Transverse colon (tissue), 4 donors: ENCODE data around the gene ENPP6. TPM values are rescaled to one million over a fixed set of nuclear protein-coding genes. Genes with fewer than 3 reads are reported as not detected.

Experiments used
- DNase-seq: peaks from one replicate; pipeline ENCODE4 v3.0.0-alpha.2; 2019
- H3K27ac ChIP-seq, 4 donors: fragments of 200-600 bp; sonication (generic); 2 replicates each; pipeline ENCODE4 v1.5.1; 2016 to 2018; ENCODE audit warnings: inconsistent platforms in 4 of 4
- H3K27me3 ChIP-seq: fragments of 200-600 bp; sonication (generic); 2 replicates; pipeline ENCODE4 v1.5.1; 2017; ENCODE audit warnings: inconsistent platforms
- H3K36me3 ChIP-seq, 4 donors: fragments of 200-600 bp; sonication (generic); 2 replicates each; pipeline ENCODE4 v1.5.1; 2017 to 2019; ENCODE audit warnings: inconsistent platforms in 4 of 4
- H3K4me1 ChIP-seq, 4 donors: fragments of 200-600 bp; sonication (generic); 2 replicates each; pipeline ENCODE4 v1.5.1; 2017 to 2020; ENCODE audit warnings: inconsistent platforms in 4 of 4
- H3K4me3 ChIP-seq, 4 donors: fragments of 200-600 bp; sonication (generic); 1 replicate in 1 of 4; 2 replicates in 3 of 4; pipeline versions ENCODE4 v1.5.1 to v1.6.1; 2017 to 2019; ENCODE audit warnings: inconsistent platforms in 4 of 4
- H3K9me3 ChIP-seq, 2 donors: fragments of 200-600 bp; sonication (generic); 2 replicates each; pipeline ENCODE4 v1.5.1; 2017 to 2019; ENCODE audit warnings: inconsistent platforms in 2 of 2
- CTCF ChIP-seq, 5 experiments: fragments of 200-600 bp in 3 of 5; fragments of 450-650 bp in 2 of 5; sonication (generic) in 3 of 5; IDR thresholded peaks; 1 replicate in 2 of 5; 2 replicates in 3 of 5; pipeline ENCODE4 v1.5.1; 2016 to 2017; ENCODE audit warnings: antibody characterized with exemption in 5 of 5, inconsistent platforms in 3 of 5, mild to moderate bottlenecking in 2 of 5, moderate library complexity in 1 of 5
- EP300 ChIP-seq: sonication (generic); formaldehyde crosslinking; IDR thresholded peaks from one replicate; pipeline ENCODE4 v1.6.1; 2017; ENCODE audit warnings: antibody characterized with exemption, low read depth
- POLR2A ChIP-seq: fragments of 450-650 bp; IDR thresholded peaks from one replicate; pipeline ENCODE4 v1.6.1; 2016; ENCODE audit warnings: antibody characterized with exemption, mild to moderate bottlenecking, moderate library complexity
- POLR2AphosphoS5 ChIP-seq, 3 donors: sonication (generic); formaldehyde crosslinking; IDR thresholded peaks; one replicate each; pipeline ENCODE4 v1.6.1; 2016; ENCODE audit warnings: antibody characterized with exemption in 3 of 3
- WGBS, 2 donors: methylation state at CpG; one replicate each; pipeline ENCODE4 v1.1.5; 2018; ENCODE audit warnings: low coverage in 1 of 2; 5-methylcytosine and 5-hydroxymethylcytosine counted together
- in situ Hi-C, 4 donors: fragments of 200-750 bp; cut with MboI; loops; one replicate each; pipeline versions ENCODE4 v1.15.0 to v1.15.1; 2017; ENCODE audit warnings: low sequenced_read_pairs in 3 of 4, low pct_ligation_motif_present in 1 of 4, low pct_unique_long_range_greater_than_20kb in 1 of 4
- intact Hi-C: fragments of 100-400 bp; cut with DNase I; formaldehyde crosslinking; loops from one replicate; pipeline ENCODE4 v1.15.1; 2023; ENCODE audit warnings: low total_unique reads
- total RNA-seq, 4 donors: library from RNA; depleted of rRNA; stranded (reverse); fragments of >200 nt; gene quantifications; one replicate each; pipeline ENCODE4 v1.1.0, GENCODE V29; 2016

The ENPP6 gene
- total RNA-seq, 4 donors from 2014 or later, result 0.14 to 0.64 TPM; not detected in 2

DNA sequence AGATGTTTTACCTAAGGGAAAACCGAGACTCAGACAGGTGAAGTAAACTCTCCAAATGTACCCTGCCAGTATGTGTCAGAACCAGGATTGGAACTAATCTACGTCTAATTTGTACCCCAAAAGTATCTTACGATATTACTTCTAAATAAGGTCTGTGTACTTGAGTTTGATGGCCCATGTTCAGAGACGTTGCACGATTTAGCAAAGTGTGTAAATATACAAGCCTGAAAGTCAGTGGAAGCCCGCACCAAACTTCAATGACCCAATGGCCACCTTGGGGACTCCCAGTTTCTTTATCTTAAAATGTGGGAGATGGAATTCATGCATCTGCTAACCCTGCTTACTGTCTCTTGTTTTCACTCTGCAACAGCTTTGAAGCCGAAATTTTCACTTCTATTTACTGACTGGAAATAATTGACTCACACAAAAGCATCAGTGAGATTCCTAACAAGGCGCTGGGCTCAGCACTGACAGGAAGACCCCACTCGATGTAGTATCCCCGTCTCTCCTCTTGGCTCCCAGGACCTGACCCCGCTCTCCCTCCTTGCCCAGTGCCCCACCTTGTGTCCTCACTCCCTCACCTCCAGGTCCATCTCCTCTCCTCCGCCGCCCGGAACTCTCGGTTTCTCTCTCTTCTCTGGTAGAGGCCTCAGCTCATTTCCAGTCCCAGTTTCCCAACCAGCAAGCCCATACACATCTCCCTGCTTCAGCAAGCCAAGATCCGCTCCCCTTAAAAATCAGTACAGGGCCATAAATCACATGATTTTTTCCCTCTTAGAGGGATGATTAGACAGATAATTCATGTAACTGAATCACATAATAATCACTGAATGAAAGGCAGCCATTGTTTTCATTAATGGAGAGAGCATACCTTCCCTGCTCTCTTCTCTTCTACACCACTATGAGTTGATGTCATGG lies 42.8 kb downstream of the ENPP6 start:
- Histone ChIP-seq H3K9me3 (no peaks in the 10 kb centered on the region), H3K36me3 (no peaks in the 10 kb centered on the region), H3K4me3 (no peak overlapping the region), H3K27ac (no peak overlapping the region), H3K27me3 (no peaks in the 10 kb centered on the region), H3K4me1 (no peaks in the 10 kb centered on the region)
- no peak for TF ChIP-seq CTCF (IDR thresholded peaks at IDR 0.05)
- no peak for TF ChIP-seq POLR2AphosphoS5 (IDR thresholded peaks at IDR 0.05)
- TF ChIP-seq EP300, result no peak
- TF ChIP-seq POLR2A, result no peak
- in situ Hi-C loops (loop anchor here in 1 of 4 donors (25.0 kb wide), 1 partner anchor 713 kb away; no protein-coding TSS in a partner anchor), intact Hi-C loops (no loop called here)
- WGBS, 2 donors, result 87 to 92% methylated on average over 5 to 16 of the region's 16 CpGs
- DNase-seq, result no peak

DNA sequence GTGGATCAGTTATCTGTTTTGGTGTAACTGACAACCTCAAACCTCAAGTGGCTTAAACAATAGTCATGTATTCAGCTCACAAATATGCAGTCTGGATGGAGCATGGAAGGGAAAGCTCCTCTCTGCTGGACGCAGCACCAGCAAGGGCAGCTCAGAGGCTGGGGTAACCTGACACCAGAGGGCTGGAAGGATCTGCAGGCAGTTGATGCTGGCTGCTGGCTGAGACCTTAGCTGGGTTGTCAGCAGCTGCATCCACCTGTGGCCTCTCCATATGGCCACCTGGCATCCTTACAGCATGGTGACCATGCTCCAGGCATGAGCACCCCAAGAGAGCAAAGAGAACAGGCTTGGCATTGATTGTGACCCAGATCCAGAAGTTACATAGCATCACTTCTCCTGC lies 46.7 kb downstream of the ENPP6 start:
- intact Hi-C loops (no loop called here), in situ Hi-C loops (loop anchor here in 1 of 4 donors (25.0 kb wide), 1 partner anchor 709 kb away; no protein-coding TSS in a partner anchor)
- Histone ChIP-seq H3K9me3 (no peaks in the 10 kb centered on the region), H3K27me3 (peaks cover 22% of the 10 kb centered on the region), H3K27ac (no peak overlapping the region), H3K4me3 (no peak overlapping the region), H3K36me3 (no peaks in the 10 kb centered on the region), H3K4me1 (peaks cover 0 to 8% (median 5%) of the 10 kb centered on the region in 4 donors)
- TF ChIP-seq POLR2AphosphoS5 (IDR thresholded peaks at IDR 0.05) (no peak), POLR2A (no peak)
- DNase-seq, result no peak
- 62% methylated on average over 1 of the region's 1 CpG; no CpG with 5 or more reads in 1 of the 2 donors for WGBS, 2 donors

GRCh38 chr4:184169225-184169867 lies 48.3 kb downstream of the ENPP6 start:
- peaks cover 36% of the 10 kb centered on the region for H3K27me3 ChIP-seq
- H3K4me3 ChIP-seq, result no peak overlapping the region
- H3K4me1 ChIP-seq, result peaks cover 0 to 8% (median 5%) of the 10 kb centered on the region in 4 donors
- H3K27ac ChIP-seq, result no peak overlapping the region
- intact Hi-C loops (loop anchor here (2.0 kb wide), 1 partner anchor 329 kb away; no protein-coding TSS in a partner anchor), in situ Hi-C loops (loop anchor here in 2 of 4 donors (10.0 to 25.0 kb wide), 2 partner anchors 335 to 707 kb away; no protein-coding TSS in a partner anchor)
- H3K9me3 ChIP-seq, result no peaks in the 10 kb centered on the region
- DNase-seq, result no peak
- 91 to 97% methylated on average over 5 to 17 of the region's 17 CpGs for WGBS, 2 donors
- TF ChIP-seq CTCF (IDR thresholded peaks at IDR 0.05) (no peak), EP300 (no peak), POLR2AphosphoS5 (IDR thresholded peaks at IDR 0.05) (no peak), POLR2A (no peak)
- H3K36me3 ChIP-seq, result no peaks in the 10 kb centered on the region

DNA sequence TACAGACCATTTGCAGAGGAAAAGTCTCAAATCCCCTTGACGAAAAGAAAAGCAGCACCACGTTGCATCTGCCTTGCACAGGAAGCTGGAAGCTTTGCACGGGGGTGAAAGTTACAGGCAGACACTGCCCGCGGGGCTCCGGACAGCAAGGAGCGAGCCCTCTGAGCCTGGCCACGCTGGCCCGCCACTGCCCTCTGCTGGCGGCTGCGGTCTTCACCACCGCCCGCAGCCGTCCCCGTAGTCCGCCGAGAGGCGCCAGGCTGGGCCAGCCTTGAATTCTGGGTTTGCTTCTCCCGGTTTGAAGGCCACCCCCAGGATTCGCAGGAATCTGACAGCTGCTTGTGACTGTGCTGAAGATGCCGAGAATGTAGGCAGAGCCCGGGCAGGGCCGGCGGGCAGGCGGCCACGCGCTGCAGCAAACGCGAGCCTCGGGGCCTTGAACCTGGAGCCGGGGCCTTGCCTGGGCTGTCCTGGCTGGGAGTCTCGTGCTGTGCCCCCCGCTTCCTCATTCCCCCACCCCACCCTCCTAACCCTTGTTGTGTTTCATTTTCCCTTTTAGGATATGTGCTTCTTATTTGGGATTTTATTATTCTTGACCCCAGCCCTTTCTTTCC lies 49.2 kb downstream of the ENPP6 start:
- DNase-seq, result peak; percentile 69
- H3K4me3 ChIP-seq, result no peak overlapping the region
- intact Hi-C loops (loop anchor here (2.0 kb wide), 1 partner anchor 328 kb away; no protein-coding TSS in a partner anchor), in situ Hi-C loops (loop anchor here in 2 of 4 donors (10.0 to 25.0 kb wide), 2 partner anchors 334 to 706 kb away; no protein-coding TSS in a partner anchor)
- 10 to 33% methylated on average over 2 to 24 of the region's 33 CpGs for WGBS, 2 donors
- no peaks in the 10 kb centered on the region for H3K36me3 ChIP-seq
- H3K4me1 ChIP-seq, result peaks cover 0 to 8% (median 5%) of the 10 kb centered on the region in 4 donors
- H3K27ac ChIP-seq, result no peak overlapping the region
- peaks cover 39% of the 10 kb centered on the region for H3K27me3 ChIP-seq
- TF ChIP-seq POLR2A (no peak), CTCF (IDR thresholded peaks at IDR 0.05) (peak; percentile 84 to 96 (median 94))
- no peaks in the 10 kb centered on the region for H3K9me3 ChIP-seq
